OCI-LY3 (cell line): ENCODE measurements around the gene ZNF514.

Experiments used
- CTCF ChIP-seq: fragments of 200-600, 300-600 bp; sonication (generic); IDR thresholded peaks from 2 replicates; pipeline ENCODE4 v1.5.1; 2014; ENCODE audit warnings: antibody characterized with exemption, low read length, low read depth
- EZH2phosphoT487 ChIP-seq: fragments of 200-600 bp; shearing (Covaris generic); IDR thresholded peaks from 2 replicates; pipeline ENCODE4 v1.6.1; 2018; ENCODE audit warnings: antibody characterized with exemption, mixed run types, low read depth

GRCh38 chr2:95203911-95204310, 44.3 kb upstream of the ZNF514 start:
- no peak for TF ChIP-seq CTCF
- TF ChIP-seq EZH2phosphoT487 = no peak
